ENCODE results near the gene ZNF581.

ZNF581 gene

GRCh38 chr19:55680339-55681130, 37.1 kb downstream of the ZNF581 start:
- no peak for DNase-seq (ENCODE audit: low spot score)

DNA sequence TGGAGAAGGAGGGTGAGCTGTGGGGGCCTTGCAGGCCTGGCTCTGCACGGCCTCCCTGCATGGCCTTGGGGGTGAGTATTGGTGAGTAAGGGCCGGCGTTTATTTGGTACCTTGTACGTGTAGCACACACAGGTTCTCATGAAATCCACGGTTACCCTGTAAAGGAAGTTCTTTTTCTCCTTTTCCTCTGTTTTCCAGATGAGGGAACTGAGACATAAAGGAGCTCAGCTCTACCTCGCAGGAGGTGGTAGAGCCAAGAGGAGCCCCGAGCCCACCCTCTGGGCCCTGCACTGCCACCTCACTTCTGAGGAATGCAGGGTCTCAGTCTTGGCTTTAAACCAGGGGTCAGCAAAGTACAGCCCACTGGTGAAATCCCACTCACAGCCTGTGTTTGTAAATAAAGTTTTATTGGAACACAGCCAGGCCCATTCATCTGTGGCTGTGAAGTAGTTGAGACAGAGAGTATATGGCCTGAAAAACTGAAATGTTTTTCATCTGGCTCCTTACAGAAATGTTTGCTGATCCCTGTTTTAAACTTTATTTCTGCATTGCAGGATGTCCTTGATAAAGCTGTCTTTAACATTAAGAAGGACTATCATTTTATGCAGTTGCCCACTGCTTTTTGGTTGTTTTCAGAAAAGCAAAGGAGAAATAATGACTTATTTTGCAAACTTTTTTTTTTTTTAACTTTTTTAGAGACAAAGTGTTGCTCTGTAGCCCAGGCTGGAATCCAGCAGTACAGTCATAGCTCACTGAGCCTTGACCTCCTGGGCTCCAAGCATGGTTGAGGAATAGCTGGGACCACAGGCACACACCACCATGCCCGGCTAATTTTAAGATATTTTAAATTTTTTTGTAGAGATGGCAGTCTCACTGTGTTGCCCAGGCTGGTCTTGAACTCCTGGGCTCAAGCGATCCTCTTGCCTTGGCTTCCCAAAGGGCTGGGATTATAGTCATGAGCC, 38.0 kb downstream of the ZNF581 start:
- no peak for DNase-seq (ENCODE audit: low spot score)

GRCh38 chr19:55683449-55684261, 40.2 kb downstream of the ZNF581 start:
- no peak for DNase-seq (ENCODE audit: low spot score)

DNA sequence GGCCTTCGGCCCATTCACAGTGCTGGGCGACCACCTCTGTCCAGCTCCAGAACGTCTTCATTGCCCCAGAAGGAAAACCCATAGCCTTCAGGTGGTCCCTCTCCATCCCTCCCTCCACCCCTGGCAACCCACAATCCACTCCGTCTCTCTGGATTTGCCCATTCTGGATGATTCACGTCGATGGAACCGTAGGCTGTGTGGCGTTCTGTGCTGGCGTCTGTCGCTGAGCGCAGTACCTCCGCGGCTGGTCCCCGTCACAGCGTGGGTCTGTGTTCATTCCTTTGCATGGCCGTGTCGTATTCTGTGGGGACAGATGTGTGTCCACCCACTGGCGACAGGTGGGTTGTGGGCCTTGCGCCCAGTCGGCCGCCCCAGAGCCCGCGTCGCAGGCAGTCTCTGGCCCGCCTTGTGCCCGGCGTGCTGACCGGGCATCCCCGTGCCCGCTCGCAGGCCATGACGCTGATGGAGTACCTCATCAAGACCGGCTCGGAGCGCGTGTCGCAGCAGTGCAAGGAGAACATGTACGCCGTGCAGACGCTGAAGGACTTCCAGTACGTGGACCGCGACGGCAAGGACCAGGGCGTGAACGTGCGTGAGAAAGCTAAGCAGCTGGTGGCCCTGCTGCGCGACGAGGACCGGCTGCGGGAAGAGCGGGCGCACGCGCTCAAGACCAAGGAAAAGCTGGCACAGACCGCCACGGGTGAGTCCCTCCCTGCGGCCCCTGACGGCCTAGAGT, 41.7 kb downstream of the ZNF581 start:
- no peak for DNase-seq (ENCODE audit: low spot score)

DNA sequence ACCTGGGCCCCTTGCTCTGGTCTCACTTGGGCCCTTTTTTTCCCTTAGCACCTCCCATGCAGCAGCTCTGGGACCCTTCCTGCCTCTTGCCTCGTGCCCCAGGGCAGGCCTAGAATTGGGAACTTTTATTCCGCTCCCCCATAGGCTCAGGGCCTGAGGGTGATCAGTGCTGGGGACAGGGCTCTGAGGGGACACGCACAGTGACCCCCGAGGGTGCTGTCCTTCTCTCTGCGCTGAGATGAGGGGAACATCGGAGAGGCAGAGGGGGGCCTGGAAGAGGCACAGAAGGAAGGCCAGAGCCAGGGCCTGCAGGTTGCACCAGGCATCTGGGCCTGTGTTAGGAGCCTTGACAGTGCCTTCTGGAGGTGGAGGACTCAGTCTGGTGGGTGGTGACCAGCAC, 42.3 kb downstream of the ZNF581 start:
- DNase-seq (ENCODE audit: low spot score): no peak

- no peak for DNase-seq (ENCODE audit: low spot score)
Measured at GRCh38 chr19:55686311-55687050, 43.0 kb downstream of the ZNF581 start.

DNA sequence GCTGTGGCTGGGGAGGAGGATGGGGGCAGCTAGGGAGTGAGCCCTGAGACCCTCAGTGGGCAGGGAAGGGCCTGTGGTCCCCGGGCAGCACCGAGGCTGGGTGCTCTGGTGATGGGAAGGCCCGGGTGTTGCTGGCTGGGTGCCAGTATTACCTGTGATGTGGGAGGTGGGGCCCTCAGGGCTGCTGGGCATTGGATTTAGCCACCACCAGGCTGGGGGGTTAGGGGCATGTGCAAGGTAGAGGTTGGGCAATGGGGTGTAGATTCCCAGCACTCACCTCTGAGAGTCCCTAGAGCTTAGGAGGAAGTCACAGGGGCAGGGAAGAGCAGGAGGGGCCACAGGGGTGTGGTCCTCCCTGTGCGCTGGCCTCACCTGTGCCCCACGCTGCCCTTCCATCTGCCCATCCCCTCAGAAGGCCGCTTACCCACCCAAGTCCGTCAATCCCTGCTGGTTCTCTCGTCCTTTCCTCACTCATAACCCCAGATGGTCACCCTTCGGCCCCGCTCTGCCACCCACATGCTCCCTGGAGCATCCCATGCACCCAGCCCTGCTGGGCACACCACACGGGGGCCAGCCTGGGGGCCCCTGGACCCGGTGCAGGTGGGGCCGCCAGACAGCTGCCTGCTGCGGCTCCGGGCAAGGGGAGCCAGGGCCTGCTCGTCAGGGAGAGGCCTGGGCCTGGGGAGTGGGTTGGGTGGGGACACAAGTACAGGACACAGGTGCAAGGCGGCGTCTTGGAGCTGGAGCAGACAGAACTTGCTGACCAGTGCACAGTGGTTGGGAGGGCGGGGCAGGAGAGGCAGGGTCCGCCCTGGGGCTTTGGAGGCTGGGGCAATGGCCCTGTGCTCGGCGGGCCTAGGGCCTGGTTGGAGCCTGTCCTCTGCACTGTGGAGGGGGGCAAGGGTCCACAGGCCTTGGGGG, 44.1 kb downstream of the ZNF581 start:
- no peak for DNase-seq (ENCODE audit: low spot score)

- DNase-seq (ENCODE audit: low spot score): no peak
Measured at GRCh38 chr19:55688422-55689218, 45.2 kb downstream of the ZNF581 start.

DNA sequence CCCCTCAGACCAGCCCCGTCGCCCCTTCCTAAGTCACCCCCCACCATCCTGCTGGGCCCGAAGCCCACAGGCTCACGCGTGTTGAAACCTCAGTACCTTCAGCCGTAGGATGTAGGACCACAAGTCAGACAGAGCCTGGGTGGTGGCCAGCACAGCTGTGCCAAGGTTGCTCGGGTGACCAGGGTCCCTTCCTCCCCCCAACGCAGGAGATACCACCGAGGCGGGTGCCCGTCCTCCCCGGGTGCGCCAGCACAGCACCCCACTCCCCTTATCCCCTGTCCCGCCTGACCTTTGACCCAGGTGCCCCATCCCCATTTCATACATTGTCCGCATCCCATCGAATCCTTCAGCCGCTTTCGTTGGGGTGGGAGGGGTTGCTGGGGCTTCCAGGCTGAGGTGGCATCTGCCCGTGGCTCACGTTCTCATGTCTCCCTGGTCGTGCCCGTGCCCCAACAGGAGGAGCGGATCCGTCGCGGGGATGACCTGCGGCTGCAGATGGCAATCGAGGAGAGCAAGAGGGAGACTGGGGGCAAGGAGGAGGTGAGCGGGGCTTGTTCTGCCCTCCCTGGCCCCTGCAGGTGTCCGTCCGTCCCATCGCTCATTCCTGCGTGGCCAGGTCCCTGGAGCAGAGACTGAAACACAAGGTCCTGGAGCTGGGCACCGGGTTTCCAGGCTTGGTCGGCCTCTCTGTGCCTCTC, 46.1 kb downstream of the ZNF581 start:
- no peak for DNase-seq (ENCODE audit: low spot score)

GRCh38 chr19:55690109-55690768, 46.8 kb downstream of the ZNF581 start:
- no peak for DNase-seq (ENCODE audit: low spot score)

DNA sequence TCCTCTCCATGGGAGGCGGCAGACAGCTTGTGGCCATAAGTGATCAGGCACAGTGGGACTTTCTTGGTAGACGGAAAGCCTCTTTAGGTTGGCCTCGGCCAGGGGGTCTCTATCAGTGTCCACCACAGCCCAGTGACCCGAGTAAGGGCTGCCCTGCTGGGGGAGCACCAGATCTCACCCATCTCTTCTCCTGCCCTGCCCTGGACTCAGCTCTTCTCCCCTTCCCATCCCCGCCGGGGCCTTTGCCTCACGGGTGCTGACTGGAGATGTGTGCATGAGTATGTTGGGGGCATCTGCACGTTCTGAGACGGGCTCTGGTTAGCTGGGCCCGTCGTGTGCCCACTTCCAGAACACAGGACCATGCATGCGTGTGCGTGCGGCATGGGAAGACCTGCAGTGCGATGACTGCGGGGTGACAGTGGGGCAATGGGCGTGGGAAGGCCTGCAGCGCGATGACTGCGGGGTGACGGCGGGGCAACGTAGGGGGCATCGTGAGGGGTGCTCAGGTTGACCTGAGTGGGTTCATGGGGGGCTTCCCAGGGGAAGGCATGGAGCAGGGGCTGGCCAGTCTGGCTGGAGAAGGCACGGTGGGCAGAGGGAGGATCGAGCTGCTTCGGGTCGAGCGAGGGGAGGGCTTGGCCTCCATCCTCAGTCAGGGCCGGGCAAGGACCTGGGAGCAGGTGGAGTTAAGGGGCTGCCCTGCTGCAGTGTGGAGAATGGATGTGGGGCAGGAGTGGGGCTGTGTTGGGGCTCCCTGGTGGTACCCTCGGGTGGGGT, 47.5 kb downstream of the ZNF581 start:
- DNase-seq (ENCODE audit: low spot score): no peak

DNA sequence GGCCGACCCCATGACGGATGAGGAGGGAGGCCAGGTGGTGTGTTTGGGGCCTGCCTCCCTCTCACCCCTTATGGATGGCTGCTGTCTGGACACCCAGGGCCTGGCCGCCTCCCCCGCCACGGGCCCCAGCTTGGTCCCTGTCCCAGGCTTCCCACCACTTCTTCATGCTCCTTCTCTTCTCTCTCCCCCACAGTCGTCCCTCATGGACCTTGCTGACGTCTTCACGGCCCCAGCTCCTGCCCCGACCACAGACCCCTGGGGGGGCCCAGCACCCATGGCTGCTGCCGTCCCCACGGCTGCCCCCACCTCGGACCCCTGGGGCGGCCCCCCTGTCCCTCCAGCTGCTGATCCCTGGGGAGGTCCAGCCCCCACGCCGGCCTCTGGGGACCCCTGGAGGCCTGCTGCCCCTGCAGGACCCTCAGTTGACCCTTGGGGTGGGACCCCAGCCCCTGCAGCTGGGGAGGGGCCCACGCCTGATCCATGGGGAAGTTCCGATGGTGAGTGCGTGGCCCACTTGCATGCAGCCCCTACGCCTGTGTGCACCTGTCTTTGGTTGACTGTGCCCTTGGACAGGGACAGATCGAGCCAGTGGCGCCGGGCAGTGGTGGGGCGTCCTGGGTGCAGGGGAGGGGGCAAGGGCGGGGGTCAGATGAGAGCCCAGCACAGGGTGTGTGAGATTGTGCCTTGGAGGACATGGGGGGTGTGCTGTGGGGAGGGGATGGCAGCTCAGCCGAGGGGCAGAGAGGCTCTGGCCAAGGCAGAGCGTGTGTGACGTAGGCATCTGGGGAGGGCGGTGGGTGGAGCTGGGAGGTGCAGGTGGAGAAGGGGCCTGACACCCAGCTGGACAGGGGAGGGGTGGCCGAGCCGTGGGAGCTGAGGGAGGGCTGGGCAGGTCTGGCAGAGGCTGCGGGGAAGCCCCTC, 48.4 kb downstream of the ZNF581 start:
- DNase-seq (ENCODE audit: low spot score): no peak

DNA sequence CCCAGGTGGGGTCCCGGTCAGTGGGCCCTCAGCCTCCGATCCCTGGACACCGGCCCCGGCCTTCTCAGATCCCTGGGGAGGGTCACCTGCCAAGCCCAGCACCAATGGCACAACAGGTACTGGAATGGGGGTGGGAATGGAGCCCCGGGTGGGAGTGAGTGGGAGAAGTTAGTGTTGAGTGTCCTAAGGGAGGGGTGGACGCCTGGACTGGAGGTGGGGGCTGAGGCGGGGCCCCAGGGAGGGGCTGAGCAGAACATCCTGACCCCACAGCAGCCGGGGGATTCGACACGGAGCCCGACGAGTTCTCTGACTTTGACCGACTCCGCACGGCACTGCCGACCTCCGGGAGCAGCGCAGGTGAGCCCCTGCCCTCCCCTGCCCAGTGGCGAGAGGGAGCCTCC, 49.2 kb downstream of the ZNF581 start:
- DNase-seq (ENCODE audit: low spot score): no peak

DNA sequence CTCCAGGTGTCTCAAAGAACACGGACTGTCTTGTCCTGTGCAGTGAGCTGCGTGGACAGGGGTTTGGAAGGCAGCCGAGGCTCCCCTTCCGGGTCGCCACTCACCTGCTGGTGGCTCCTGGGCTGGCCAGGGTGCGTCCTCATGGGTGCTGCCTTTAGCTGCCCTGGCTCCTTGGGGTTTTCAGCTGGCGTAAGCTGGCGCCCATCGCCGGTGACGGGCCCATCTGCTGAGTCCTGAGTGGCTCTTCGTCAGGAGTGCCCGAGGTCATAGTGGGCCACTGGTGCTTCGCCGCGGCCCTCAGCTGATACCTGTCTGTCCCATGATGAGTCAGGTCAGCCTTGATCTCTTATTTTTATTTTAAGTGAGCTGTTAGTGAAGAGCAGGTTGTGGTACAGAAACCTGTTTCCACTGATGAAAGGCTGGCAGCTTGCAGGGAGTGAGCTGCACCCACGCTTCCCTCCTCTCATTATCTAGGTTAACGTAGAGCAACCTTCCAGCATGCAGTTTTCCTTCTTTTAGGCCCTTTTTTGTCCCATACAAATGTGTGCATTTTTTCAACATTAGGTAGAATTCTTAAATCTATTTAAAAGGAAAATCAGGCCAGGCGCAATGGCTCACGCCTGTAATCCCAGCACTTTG, 50.0 kb downstream of the ZNF581 start:
- DNase-seq (ENCODE audit: low spot score): no peak

GRCh38 chr19:55694241-55694655, 50.8 kb downstream of the ZNF581 start:
- DNase-seq (ENCODE audit: low spot score): no peak
